ENCODE data around the gene EFNA5. TPM values are rescaled to one million over a fixed set of nuclear protein-coding genes. Genes with fewer than 3 reads are reported as not detected.

The EFNA5 gene
- total and polyA plus RNA-seq, 2 donors = 1.7 to 3.6 TPM

DNA sequence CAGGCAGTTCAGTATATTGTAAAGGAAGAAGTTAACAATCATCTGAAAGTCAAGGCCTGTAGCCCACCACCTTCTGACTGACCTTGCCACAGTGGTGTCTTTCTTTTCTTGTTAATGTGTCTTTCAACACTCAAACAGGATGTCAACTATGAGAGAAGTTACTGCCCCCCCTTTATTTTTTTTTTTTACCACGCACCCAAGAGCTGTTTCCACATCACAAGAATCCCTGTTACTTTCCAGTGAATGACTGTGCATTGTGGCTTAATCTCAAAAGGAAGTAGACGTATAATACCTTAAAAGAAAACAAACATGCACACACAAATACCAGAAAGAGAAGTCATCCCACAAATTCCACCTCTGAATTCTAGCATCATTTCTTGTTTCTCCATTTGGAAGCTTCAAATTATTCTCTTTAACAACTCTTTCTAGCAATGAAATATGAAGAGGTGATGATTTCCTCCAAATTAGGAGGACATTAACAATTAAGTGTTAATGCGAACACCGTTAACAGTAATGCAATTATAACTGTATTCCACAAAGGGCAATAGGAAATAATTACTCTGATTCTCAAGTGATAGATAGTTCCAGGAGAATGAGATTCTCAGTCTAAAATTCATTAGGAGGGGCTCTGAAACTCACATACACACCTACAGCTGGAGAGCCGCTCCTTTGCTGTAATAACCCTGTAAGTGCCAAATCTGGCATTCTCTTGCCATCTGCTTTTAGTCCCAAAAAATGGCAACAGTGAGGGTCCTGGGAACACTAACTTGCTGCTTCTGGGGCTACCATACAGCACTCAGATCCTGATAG, 201.0 kb downstream of the EFNA5 start:
- H3K4me1 ChIP-seq (ENCODE audit: control insufficient read depth in 2 of 2, insufficient read depth in 2 of 2, low read length in 2 of 2) = peaks cover 0 to 4% of the 10 kb centered on the region in 2 donors
- H3K9me3 ChIP-seq (ENCODE audit: control insufficient read depth in 2 of 2, insufficient read depth in 1 of 2, low read length in 1 of 2) = no peaks in the 10 kb centered on the region
- H3K27me3 ChIP-seq (ENCODE audit: control insufficient read depth in 2 of 2, insufficient read depth in 1 of 2, low read length in 1 of 2) = no peaks in the 10 kb centered on the region
- no peaks in the 10 kb centered on the region for H3K36me3 ChIP-seq (ENCODE audit: control insufficient read depth in 2 of 2, insufficient read depth in 2 of 2, low read length in 1 of 2)
- 55% methylated on average over 5 of the region's 5 CpGs for WGBS
- no peak overlapping the region for H3K27ac ChIP-seq (ENCODE audit: low read depth in 1 of 2, low read length in 1 of 2)
- H3K4me3 ChIP-seq (ENCODE audit: low read length in 2 of 2) = no peak overlapping the region
- peak in 1 of 9 donors; percentile 34 for DNase-seq (ENCODE audit: low read depth in 6 of 9, low spot score in 9 of 9)

DNA sequence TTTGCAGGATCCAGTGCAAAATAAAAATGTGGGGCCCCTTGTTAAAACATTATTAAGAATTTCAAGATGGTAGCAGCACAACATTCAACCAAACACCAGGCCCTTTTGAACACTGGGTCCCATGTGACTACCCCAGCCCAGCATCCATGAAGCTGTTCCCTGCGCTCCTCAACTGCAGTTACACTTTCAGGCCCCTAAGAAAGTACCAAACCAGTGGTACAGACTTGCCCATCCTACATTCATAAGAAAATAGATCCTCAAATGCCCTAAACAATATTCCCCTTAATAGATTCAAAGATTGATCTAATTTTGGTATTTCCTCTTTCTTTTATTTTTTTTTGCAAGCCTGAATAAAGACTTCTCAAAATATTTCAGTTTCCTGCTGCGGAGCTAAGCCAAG, 201.7 kb downstream of the EFNA5 start:
- Histone ChIP-seq H3K4me3 (ENCODE audit: low read length in 2 of 2) (no peak overlapping the region), H3K27ac (ENCODE audit: low read depth in 1 of 2, low read length in 1 of 2) (peak overlapping the region in 1 of 2 donors; percentile 32), H3K27me3 (ENCODE audit: control insufficient read depth in 2 of 2, insufficient read depth in 1 of 2, low read length in 1 of 2) (no peaks in the 10 kb centered on the region), H3K9me3 (ENCODE audit: control insufficient read depth in 2 of 2, insufficient read depth in 1 of 2, low read length in 1 of 2) (no peaks in the 10 kb centered on the region), H3K4me1 (ENCODE audit: control insufficient read depth in 2 of 2, insufficient read depth in 2 of 2, low read length in 2 of 2) (peaks cover 0 to 6% of the 10 kb centered on the region in 2 donors), H3K36me3 (ENCODE audit: control insufficient read depth in 2 of 2, insufficient read depth in 2 of 2, low read length in 1 of 2) (no peaks in the 10 kb centered on the region)
- WGBS = 46% methylated on average over 2 of the region's 2 CpGs
- no peak for DNase-seq (ENCODE audit: low read depth in 6 of 9, low spot score in 9 of 9)

DNA sequence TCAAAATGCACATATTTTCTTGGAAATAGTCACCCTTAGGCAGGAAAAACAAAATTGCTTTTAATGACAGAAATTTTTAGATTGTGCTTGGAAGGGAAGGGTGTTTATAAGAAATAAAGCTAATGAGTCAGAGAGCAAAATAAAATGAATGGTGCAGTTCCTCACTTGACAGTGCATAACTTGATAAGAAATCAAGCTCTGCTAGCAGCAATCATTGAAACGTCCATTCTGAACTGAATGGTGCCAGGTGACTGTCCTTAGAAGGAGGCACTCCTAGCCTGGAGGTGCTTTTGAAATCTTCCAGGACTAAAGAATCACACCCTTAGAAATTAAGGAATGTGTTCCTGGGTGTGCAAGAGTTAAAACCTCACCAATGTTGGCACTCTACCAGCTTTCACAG, 202.5 kb downstream of the EFNA5 start:
- H3K27ac ChIP-seq (ENCODE audit: low read depth in 1 of 2, low read length in 1 of 2) = no peak overlapping the region
- WGBS = 93% methylated on average over 1 of the region's 1 CpG
- DNase-seq (ENCODE audit: low read depth in 6 of 9, low spot score in 9 of 9) = no peak
- H3K27me3 ChIP-seq (ENCODE audit: control insufficient read depth in 2 of 2, insufficient read depth in 1 of 2, low read length in 1 of 2) = no peaks in the 10 kb centered on the region
- H3K4me3 ChIP-seq (ENCODE audit: low read length in 2 of 2) = no peak overlapping the region
- peaks cover 0 to 6% of the 10 kb centered on the region in 2 donors for H3K4me1 ChIP-seq (ENCODE audit: control insufficient read depth in 2 of 2, insufficient read depth in 2 of 2, low read length in 2 of 2)
- H3K36me3 ChIP-seq (ENCODE audit: control insufficient read depth in 2 of 2, insufficient read depth in 2 of 2, low read length in 1 of 2) = no peaks in the 10 kb centered on the region
- H3K9me3 ChIP-seq (ENCODE audit: control insufficient read depth in 2 of 2, insufficient read depth in 1 of 2, low read length in 1 of 2) = no peaks in the 10 kb centered on the region

DNA sequence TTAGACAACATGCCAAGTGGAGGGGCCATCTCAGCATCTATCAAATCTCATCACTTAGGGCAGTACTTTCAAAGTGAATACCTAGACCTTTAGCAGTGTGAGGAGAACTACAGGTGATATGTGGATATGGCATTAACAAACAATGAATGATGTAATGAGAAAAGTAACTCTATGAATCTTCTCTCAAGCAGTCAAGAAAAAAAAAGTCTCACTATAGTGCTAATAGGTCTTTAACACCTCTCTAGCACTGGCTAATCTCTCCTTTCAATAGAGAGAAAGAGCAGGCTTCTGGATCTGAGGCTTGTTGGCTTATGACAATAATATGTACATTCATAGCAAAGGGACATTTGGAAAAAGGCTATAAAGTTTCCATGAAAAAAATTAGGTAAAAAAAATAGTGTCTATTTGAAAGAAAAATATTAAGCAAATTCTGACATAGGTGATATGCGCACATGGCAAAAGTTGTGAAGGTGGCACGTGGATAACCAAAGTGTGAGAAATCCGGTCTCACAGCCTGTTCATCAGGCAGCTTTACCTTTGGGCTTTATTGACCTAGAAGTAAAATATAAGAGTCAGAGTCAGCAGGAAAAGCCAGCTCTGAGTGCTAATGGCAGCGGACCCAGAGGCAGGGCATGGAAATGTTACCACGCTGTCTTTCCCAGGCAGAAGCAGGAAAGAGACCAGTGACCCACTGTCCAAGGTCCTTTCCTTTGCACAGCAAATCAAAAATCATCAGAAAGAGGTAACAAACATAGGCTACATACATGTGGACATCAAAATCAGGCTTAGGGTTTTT, 203.4 kb downstream of the EFNA5 start:
- DNase-seq (ENCODE audit: low read depth in 6 of 9, low spot score in 9 of 9) = no peak
- H3K27ac ChIP-seq (ENCODE audit: low read depth in 1 of 2, low read length in 1 of 2) = no peak overlapping the region
- no peaks in the 10 kb centered on the region for H3K9me3 ChIP-seq (ENCODE audit: control insufficient read depth in 2 of 2, insufficient read depth in 1 of 2, low read length in 1 of 2)
- 96% methylated on average over 5 of the region's 5 CpGs for WGBS
- peaks cover 0 to 6% of the 10 kb centered on the region in 2 donors for H3K4me1 ChIP-seq (ENCODE audit: control insufficient read depth in 2 of 2, insufficient read depth in 2 of 2, low read length in 2 of 2)
- no peaks in the 10 kb centered on the region for H3K27me3 ChIP-seq (ENCODE audit: control insufficient read depth in 2 of 2, insufficient read depth in 1 of 2, low read length in 1 of 2)
- no peak overlapping the region for H3K4me3 ChIP-seq (ENCODE audit: low read length in 2 of 2)
- no peaks in the 10 kb centered on the region for H3K36me3 ChIP-seq (ENCODE audit: control insufficient read depth in 2 of 2, insufficient read depth in 2 of 2, low read length in 1 of 2)

DNA sequence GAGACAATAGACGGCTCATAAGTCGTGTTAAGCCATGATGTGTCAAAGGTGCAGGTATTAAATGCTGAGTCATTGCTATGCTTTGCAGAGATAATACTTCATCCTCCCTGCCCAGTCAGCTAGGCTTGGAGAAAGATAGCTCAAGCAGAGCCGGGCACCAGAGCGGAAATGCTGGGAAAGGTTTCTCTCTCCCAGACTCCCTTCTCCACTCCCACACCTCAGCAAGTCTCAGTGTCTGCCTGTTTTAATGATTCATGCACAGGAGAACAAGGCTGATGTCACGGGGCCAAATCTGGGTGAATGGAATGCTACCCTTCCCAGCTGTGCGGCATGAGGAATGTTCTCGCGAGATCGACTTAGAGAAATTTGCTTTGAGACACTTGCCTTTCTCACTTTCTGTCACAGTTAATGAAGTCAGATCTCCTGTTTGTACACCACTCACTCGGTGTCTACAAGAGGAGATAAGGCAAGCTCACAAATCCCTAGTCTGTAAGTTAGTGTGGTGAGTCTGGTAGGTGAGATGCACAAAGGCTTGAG, 204.4 kb downstream of the EFNA5 start:
- no peak for DNase-seq (ENCODE audit: low read depth in 6 of 9, low spot score in 9 of 9)
- no peaks in the 10 kb centered on the region for H3K9me3 ChIP-seq (ENCODE audit: control insufficient read depth in 2 of 2, insufficient read depth in 1 of 2, low read length in 1 of 2)
- H3K4me1 ChIP-seq (ENCODE audit: control insufficient read depth in 2 of 2, insufficient read depth in 2 of 2, low read length in 2 of 2) = peaks cover 0 to 6% of the 10 kb centered on the region in 2 donors
- H3K27me3 ChIP-seq (ENCODE audit: control insufficient read depth in 2 of 2, insufficient read depth in 1 of 2, low read length in 1 of 2) = no peaks in the 10 kb centered on the region
- H3K36me3 ChIP-seq (ENCODE audit: control insufficient read depth in 2 of 2, insufficient read depth in 2 of 2, low read length in 1 of 2) = no peaks in the 10 kb centered on the region
- no peak overlapping the region for H3K27ac ChIP-seq (ENCODE audit: low read depth in 1 of 2, low read length in 1 of 2)
- WGBS = 94% methylated on average over 10 of the region's 10 CpGs
- no peak overlapping the region for H3K4me3 ChIP-seq (ENCODE audit: low read length in 2 of 2)

DNA sequence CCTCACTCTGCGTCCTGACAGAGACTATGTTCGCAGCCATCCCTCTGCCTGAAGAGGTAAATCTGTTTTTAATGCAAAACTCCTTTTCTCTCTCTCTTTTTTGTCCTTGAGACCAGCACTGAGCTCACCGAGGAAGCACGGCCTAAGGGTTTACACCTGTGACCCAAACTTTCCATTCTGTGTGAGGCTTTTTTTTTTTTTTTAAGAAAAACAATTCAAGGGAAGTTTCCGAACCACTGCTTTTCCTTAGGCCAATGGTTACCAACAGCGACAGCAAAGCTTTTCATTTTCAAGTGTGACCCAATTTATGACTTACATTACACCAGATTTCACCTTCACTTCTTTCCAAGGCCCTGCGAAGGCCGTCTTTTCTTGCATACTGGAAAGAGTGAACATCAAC, 205.9 kb downstream of the EFNA5 start:
- H3K27ac ChIP-seq (ENCODE audit: low read depth in 1 of 2, low read length in 1 of 2) = no peak overlapping the region
- H3K36me3 ChIP-seq (ENCODE audit: control insufficient read depth in 2 of 2, insufficient read depth in 2 of 2, low read length in 1 of 2) = no peaks in the 10 kb centered on the region
- H3K4me3 ChIP-seq (ENCODE audit: low read length in 2 of 2) = no peak overlapping the region
- DNase-seq (ENCODE audit: low read depth in 6 of 9, low spot score in 9 of 9) = no peak
- peaks cover 0 to 6% of the 10 kb centered on the region in 2 donors for H3K4me1 ChIP-seq (ENCODE audit: control insufficient read depth in 2 of 2, insufficient read depth in 2 of 2, low read length in 2 of 2)
- WGBS = 94% methylated on average over 8 of the region's 8 CpGs
- no peaks in the 10 kb centered on the region for H3K27me3 ChIP-seq (ENCODE audit: control insufficient read depth in 2 of 2, insufficient read depth in 1 of 2, low read length in 1 of 2)
- no peaks in the 10 kb centered on the region for H3K9me3 ChIP-seq (ENCODE audit: control insufficient read depth in 2 of 2, insufficient read depth in 1 of 2, low read length in 1 of 2)

DNA sequence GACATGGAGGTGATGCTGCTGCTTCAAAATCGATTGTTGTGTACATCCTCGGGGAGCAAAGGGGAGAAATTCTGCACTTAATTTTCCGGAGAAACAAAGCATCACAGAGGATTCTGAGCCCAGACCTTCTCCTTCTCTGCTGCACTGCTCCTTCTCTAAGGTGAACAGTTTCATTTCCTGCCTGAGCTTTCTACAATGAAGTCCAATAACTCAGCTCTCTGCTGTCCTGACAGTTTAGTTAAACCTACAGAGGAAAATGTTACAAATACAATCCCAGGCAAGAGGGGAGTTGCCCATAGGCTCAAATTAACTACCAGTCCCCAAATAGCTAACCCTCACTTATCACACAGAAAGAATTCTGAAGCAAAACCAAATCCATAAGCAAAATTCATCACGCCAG, 206.3 kb downstream of the EFNA5 start:
- H3K4me1 ChIP-seq (ENCODE audit: control insufficient read depth in 2 of 2, insufficient read depth in 2 of 2, low read length in 2 of 2) = peaks cover 0 to 6% of the 10 kb centered on the region in 2 donors
- H3K36me3 ChIP-seq (ENCODE audit: control insufficient read depth in 2 of 2, insufficient read depth in 2 of 2, low read length in 1 of 2) = no peaks in the 10 kb centered on the region
- H3K27me3 ChIP-seq (ENCODE audit: control insufficient read depth in 2 of 2, insufficient read depth in 1 of 2, low read length in 1 of 2) = no peaks in the 10 kb centered on the region
- no peak overlapping the region for H3K4me3 ChIP-seq (ENCODE audit: low read length in 2 of 2)
- DNase-seq (ENCODE audit: low read depth in 6 of 9, low spot score in 9 of 9) = no peak
- H3K27ac ChIP-seq (ENCODE audit: low read depth in 1 of 2, low read length in 1 of 2) = no peak overlapping the region
- 91% methylated on average over 4 of the region's 4 CpGs for WGBS
- H3K9me3 ChIP-seq (ENCODE audit: control insufficient read depth in 2 of 2, insufficient read depth in 1 of 2, low read length in 1 of 2) = no peaks in the 10 kb centered on the region

DNA sequence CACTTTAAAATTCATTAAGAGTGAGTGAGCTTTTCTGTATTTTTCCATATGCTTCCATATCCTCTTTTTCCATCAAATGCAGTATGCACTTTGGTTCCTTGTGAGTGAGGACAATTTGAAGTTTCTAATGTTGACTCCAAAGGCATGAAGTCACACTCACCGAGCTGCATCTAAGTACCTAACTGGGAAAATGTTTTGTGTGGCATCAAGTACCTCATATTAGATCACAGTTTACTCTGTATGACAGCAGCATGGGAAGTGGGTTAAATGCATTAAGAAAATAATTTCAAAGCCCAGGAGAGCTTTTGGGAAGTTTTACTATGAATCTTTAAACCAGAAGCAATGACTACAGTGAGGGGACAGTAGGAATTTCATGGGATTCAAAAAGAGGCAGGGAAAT, 207.0 kb downstream of the EFNA5 start:
- Histone ChIP-seq H3K4me3 (ENCODE audit: low read length in 2 of 2) (no peak overlapping the region), H3K4me1 (ENCODE audit: control insufficient read depth in 2 of 2, insufficient read depth in 2 of 2, low read length in 2 of 2) (peaks cover 0 to 4% of the 10 kb centered on the region in 2 donors), H3K27ac (ENCODE audit: low read depth in 1 of 2, low read length in 1 of 2) (no peak overlapping the region), H3K9me3 (ENCODE audit: control insufficient read depth in 2 of 2, insufficient read depth in 1 of 2, low read length in 1 of 2) (no peaks in the 10 kb centered on the region), H3K36me3 (ENCODE audit: control insufficient read depth in 2 of 2, insufficient read depth in 2 of 2, low read length in 1 of 2) (no peaks in the 10 kb centered on the region), H3K27me3 (ENCODE audit: control insufficient read depth in 2 of 2, insufficient read depth in 1 of 2, low read length in 1 of 2) (no peaks in the 10 kb centered on the region)
- no peak for DNase-seq (ENCODE audit: low read depth in 6 of 9, low spot score in 9 of 9)
- 94% methylated on average over 1 of the region's 1 CpG for WGBS

DNA sequence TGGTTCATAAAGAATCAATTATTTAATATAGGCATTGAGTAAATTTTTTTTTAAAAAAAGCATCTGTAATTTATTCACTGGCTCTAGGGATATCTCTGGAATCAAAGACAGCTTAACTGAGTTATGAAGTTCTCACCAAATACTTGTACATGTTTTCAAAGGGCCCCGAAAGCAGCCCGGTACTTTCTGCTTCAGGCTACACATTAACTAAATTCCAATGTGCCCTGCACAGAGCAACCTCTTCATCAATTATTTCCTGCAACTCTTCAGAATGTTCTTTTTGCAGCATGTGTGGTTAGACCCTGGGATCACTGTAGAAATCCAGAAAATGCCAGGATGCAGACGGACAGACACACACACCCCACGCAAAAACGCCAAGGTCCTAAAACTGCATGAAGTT, 209.0 kb downstream of the EFNA5 start:
- Histone ChIP-seq H3K9me3 (ENCODE audit: control insufficient read depth in 2 of 2, insufficient read depth in 1 of 2, low read length in 1 of 2) (no peaks in the 10 kb centered on the region), H3K4me3 (ENCODE audit: low read length in 2 of 2) (no peak overlapping the region), H3K27ac (ENCODE audit: low read depth in 1 of 2, low read length in 1 of 2) (no peak overlapping the region), H3K27me3 (ENCODE audit: control insufficient read depth in 2 of 2, insufficient read depth in 1 of 2, low read length in 1 of 2) (no peaks in the 10 kb centered on the region), H3K4me1 (ENCODE audit: control insufficient read depth in 2 of 2, insufficient read depth in 2 of 2, low read length in 2 of 2) (peaks cover 0 to 4% of the 10 kb centered on the region in 2 donors), H3K36me3 (ENCODE audit: control insufficient read depth in 2 of 2, insufficient read depth in 2 of 2, low read length in 1 of 2) (no peaks in the 10 kb centered on the region)
- DNase-seq (ENCODE audit: low read depth in 6 of 9, low spot score in 9 of 9) = no peak
- 97% methylated on average over 5 of the region's 5 CpGs for WGBS
